SK-N-SH treated with all-trans-retinoic acid at 6 μM for 48 hours (cell line): ENCODE results near the gene CALHM4.

Experiments
- ATAC-seq: fragments of 200-7000 bp; cut with Tn5 transposase; 3 replicates; pipeline ENCODE4 v1.9.1; 2020; ENCODE audit warnings: mild to moderate bottlenecking, moderate library complexity
- ARNTL ChIP-seq: fragments of 450-650 bp; formaldehyde crosslinking; IDR thresholded peaks from 2 replicates; pipeline ENCODE4 v1.5.0; 2020; ENCODE audit warnings: low read depth, mild to moderate bottlenecking, moderate library complexity, borderline replicate concordance
- BACH2 ChIP-seq: fragments of 250-450 bp; sonication (Bioruptor Pico); IDR thresholded peaks from 2 replicates; pipeline ENCODE4 v1.9.0; 2021; ENCODE audit warnings: mild to moderate bottlenecking, borderline replicate concordance
- CREB5 ChIP-seq: fragments of 250-450 bp; sonication (Bioruptor Pico); IDR thresholded peaks from 2 replicates; pipeline ENCODE4 v1.5.1; 2020; ENCODE audit warnings: low read depth, mild to moderate bottlenecking, moderate library complexity
- CSDC2 ChIP-seq: fragments of 250-450 bp; sonication (Bioruptor Pico); IDR thresholded peaks from 2 replicates; pipeline ENCODE4 v1.5.0; 2020; ENCODE audit warnings: mild to moderate bottlenecking, moderate library complexity
- CSRNP3 ChIP-seq: fragments of 250-450 bp; sonication (Bioruptor Pico); IDR thresholded peaks from 2 replicates; pipeline ENCODE4 v1.5.1; 2021; ENCODE audit warnings: mild to moderate bottlenecking, moderate library complexity
- ESRRG ChIP-seq: fragments of 250-450 bp; sonication (Bioruptor Pico); IDR thresholded peaks from 2 replicates; pipeline ENCODE4 v1.6.1; 2021; ENCODE audit warnings: mild to moderate bottlenecking
- GLIS3 ChIP-seq: fragments of 250-450 bp; sonication (Bioruptor Pico); IDR thresholded peaks from 2 replicates; pipeline ENCODE4 v1.5.0; 2020; ENCODE audit warnings: mild to moderate bottlenecking, moderate library complexity
- ISL1 ChIP-seq: fragments of 250-450 bp; sonication (Bioruptor Pico); IDR thresholded peaks from 2 replicates; pipeline ENCODE4 v2.1.2; 2022; ENCODE audit warnings: mild to moderate bottlenecking, moderate library complexity
- OSR1 ChIP-seq: fragments of 250-450 bp; sonication (Bioruptor Pico); IDR thresholded peaks from 2 replicates; pipeline ENCODE4 v1.8.0; 2022; ENCODE audit warnings: moderate library complexity, mild to moderate bottlenecking, inconsistent platforms
- PATZ1 ChIP-seq: fragments of 250-450 bp; sonication (Bioruptor Pico); IDR thresholded peaks from 2 replicates; pipeline ENCODE4 v1.8.0; 2020; ENCODE audit warnings: mild to moderate bottlenecking, moderate library complexity, borderline replicate concordance
- POU6F1 ChIP-seq: fragments of 250-450 bp; sonication (Bioruptor Pico); IDR thresholded peaks from 2 replicates; pipeline ENCODE4 v1.8.0; 2021; ENCODE audit warnings: low read depth, mild to moderate bottlenecking, moderate library complexity, borderline replicate concordance
- PPARA ChIP-seq: fragments of 250-450 bp; sonication (Bioruptor Pico); IDR thresholded peaks from 2 replicates; pipeline ENCODE4 v1.5.0; 2020; ENCODE audit warnings: mild to moderate bottlenecking, borderline replicate concordance
- RARB ChIP-seq: fragments of 250-450 bp; sonication (Bioruptor Pico); IDR thresholded peaks from 2 replicates; pipeline ENCODE4 v1.8.0; 2021; ENCODE audit warnings: mild to moderate bottlenecking, moderate library complexity
- SNAI2 ChIP-seq: fragments of 250-450 bp; sonication (Bioruptor Pico); IDR thresholded peaks from 2 replicates; pipeline ENCODE4 v1.5.0; 2020; ENCODE audit warnings: mild to moderate bottlenecking, moderate library complexity
- TCF4 ChIP-seq: fragments of 250-450 bp; sonication (Bioruptor Pico); IDR thresholded peaks from 2 replicates; pipeline ENCODE4 v1.8.0; 2021; ENCODE audit warnings: mild to moderate bottlenecking, moderate library complexity, borderline replicate concordance
- TOX ChIP-seq: fragments of 250-450 bp; sonication (Bioruptor Pico); IDR thresholded peaks from 2 replicates; pipeline ENCODE4 v1.8.0; 2021; ENCODE audit warnings: mild to moderate bottlenecking, moderate library complexity, borderline replicate concordance
- TSHZ2 ChIP-seq: fragments of 250-450 bp; sonication (Bioruptor Pico); IDR thresholded peaks from 2 replicates; pipeline ENCODE4 v1.5.0; 2020; ENCODE audit warnings: mild to moderate bottlenecking, moderate library complexity
- ZC3H10 ChIP-seq: fragments of 250-450 bp; sonication (Bioruptor Pico); IDR thresholded peaks from 2 replicates; pipeline ENCODE4 v1.5.1; 2021; ENCODE audit warnings: mild to moderate bottlenecking, moderate library complexity
- ZFP3 ChIP-seq: fragments of 250-450 bp; sonication (Bioruptor Pico); IDR thresholded peaks from 2 replicates; pipeline ENCODE4 v1.5.0; 2020; ENCODE audit warnings: mild to moderate bottlenecking, moderate library complexity
- ZFP30 ChIP-seq: fragments of 450-650 bp; formaldehyde crosslinking; IDR thresholded peaks from 2 replicates; pipeline ENCODE4 v1.5.0; 2022; ENCODE audit warnings: mild to moderate bottlenecking, moderate library complexity
- ZNF565 ChIP-seq: fragments of 450-650 bp; formaldehyde crosslinking; conservative IDR thresholded peaks from 2 replicates; pipeline ENCODE4 v1.5.0; 2020; ENCODE audit warnings: low read depth, mild to moderate bottlenecking, moderate library complexity
- ZNF70 ChIP-seq: fragments of 450-650 bp; formaldehyde crosslinking; IDR thresholded peaks from 2 replicates; pipeline ENCODE4 v1.5.0; 2020; ENCODE audit warnings: mild to moderate bottlenecking, moderate library complexity
- ZNF8 ChIP-seq: fragments of 450-650 bp; formaldehyde crosslinking; IDR thresholded peaks from 2 replicates; pipeline ENCODE4 v1.5.0; 2020; ENCODE audit warnings: mild to moderate bottlenecking, moderate library complexity

The CALHM4 gene

GRCh38 chr6:116547358-116547757, 6.2 kb upstream of the CALHM4 start (continued):
- TF ChIP-seq CSRNP3 (CRISPR knock-in tag): no peak
- no peak for TF ChIP-seq PATZ1 (CRISPR knock-in tag)
- no peak for TF ChIP-seq CREB5 (CRISPR knock-in tag)
- no peak for TF ChIP-seq ZC3H10
- TF ChIP-seq ZNF565 (CRISPR knock-in tag): no peak

- no peak for ATAC-seq
- TF ChIP-seq POU6F1 (no peak), ZNF565 (CRISPR knock-in tag) (no peak), ISL1 (CRISPR knock-in tag) (no peak), TCF4 (no peak), CSRNP3 (CRISPR knock-in tag) (no peak), OSR1 (no peak), ZFP30 (CRISPR knock-in tag) (no peak), ZC3H10 (no peak), ZNF8 (CRISPR knock-in tag) (no peak), TOX (CRISPR knock-in tag) (no peak), SNAI2 (CRISPR knock-in tag) (no peak), ZFP3 (CRISPR knock-in tag) (no peak)
Observed at GRCh38 chr6:116550796-116551195, 2.8 kb upstream of the CALHM4 start.

GRCh38 chr6:116556065-116556464, 2.5 kb downstream of the CALHM4 start:
- ATAC-seq: peak; percentile 57; the same call in 2 of the 3 replicates
- TF ChIP-seq ESRRG (CRISPR knock-in tag) (no peak), ZFP3 (CRISPR knock-in tag) (no peak), ZNF565 (CRISPR knock-in tag) (no peak), POU6F1 (no peak), ISL1 (CRISPR knock-in tag) (no peak; the same call in 1 of the 2 replicates), PPARA (no peak), CSDC2 (no peak), ZNF70 (CRISPR knock-in tag) (no peak), ARNTL (no peak), ZC3H10 (no peak), TCF4 (no peak), ZNF8 (CRISPR knock-in tag) (no peak), BACH2 (no peak), TOX (CRISPR knock-in tag) (no peak), OSR1 (no peak), PATZ1 (CRISPR knock-in tag) (no peak), SNAI2 (CRISPR knock-in tag) (no peak), RARB (CRISPR knock-in tag) (no peak), TSHZ2 (CRISPR knock-in tag) (no peak), GLIS3 (no peak)
